ENCODE data around the gene SLC50A1. TPM values are rescaled to one million over a fixed set of nuclear protein-coding genes. Genes with fewer than 3 reads are reported as not detected.

SLC50A1 gene
- total and polyA plus RNA-seq, 7 donors: 6.7 to 16.2 (median 8.1) TPM

GRCh38 chr1:155181371-155182051 is 45.9 kb downstream of the SLC50A1 start:
- TF ChIP-seq, protein P1, sequence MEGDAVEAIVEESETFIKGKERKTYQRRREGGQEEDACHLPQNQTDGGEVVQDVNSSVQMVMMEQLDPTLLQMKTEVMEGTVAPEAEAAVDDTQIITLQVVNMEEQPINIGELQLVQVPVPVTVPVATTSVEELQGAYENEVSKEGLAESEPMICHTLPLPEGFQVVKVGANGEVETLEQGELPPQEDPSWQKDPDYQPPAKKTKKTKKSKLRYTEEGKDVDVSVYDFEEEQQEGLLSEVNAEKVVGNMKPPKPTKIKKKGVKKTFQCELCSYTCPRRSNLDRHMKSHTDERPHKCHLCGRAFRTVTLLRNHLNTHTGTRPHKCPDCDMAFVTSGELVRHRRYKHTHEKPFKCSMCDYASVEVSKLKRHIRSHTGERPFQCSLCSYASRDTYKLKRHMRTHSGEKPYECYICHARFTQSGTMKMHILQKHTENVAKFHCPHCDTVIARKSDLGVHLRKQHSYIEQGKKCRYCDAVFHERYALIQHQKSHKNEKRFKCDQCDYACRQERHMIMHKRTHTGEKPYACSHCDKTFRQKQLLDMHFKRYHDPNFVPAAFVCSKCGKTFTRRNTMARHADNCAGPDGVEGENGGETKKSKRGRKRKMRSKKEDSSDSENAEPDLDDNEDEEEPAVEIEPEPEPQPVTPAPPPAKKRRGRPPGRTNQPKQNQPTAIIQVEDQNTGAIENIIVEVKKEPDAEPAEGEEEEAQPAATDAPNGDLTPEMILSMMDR (IDR thresholded peaks at IDR 0.05): no peak
- Histone ChIP-seq H3K27me3 (ENCODE audit: insufficient read depth in 3 of 3, low read length in 2 of 3) (no peaks in the 10 kb centered on the region), H3K4me1 (peaks cover 10% of the 10 kb centered on the region), H3K9me3 (no peaks in the 10 kb centered on the region), H3K36me3 (ENCODE audit: insufficient read depth in 1 of 2, low read depth in 1 of 2) (no peaks in the 10 kb centered on the region), H3K4me3 (no peak overlapping the region), H3K27ac (no peak overlapping the region)
- intact Hi-C loops (cut with DNase I): no loop called here
- ATAC-seq (no peak), DNase-seq (no peak)
- WGBS, 3 donors: 89 to 92% (median 92%) methylated on average over 17 to 18 of the region's 18 CpGs

DNA sequence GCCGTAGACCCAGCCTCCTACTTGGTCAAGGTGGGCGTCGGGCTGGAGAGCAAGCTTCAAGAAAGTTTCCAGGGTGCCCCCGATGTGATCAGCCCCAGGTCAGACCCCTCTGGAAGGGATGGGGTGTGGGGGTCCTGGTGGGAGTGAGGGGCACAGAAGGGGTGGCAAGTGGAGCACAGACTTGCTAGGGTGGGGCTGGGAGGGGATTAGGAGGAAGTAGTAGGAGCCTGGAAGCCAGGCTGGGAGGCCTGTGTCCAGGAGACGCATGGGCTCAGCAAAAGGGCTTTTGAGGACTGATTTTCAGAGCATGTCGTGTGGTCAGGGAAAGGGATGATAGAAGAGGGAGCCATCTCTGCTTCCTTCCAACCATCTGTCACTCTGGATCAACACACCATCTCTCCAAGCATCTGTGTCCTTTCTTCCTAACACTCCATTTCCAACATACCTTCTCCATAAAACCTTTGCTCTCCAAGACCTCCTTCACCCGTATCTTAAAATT is 46.4 kb downstream of the SLC50A1 start:
- H3K4me3 ChIP-seq: no peak overlapping the region
- intact Hi-C loops (cut with DNase I): no loop called here
- no peaks in the 10 kb centered on the region for H3K36me3 ChIP-seq (ENCODE audit: insufficient read depth in 1 of 2, low read depth in 1 of 2)
- H3K4me1 ChIP-seq: peaks cover 10% of the 10 kb centered on the region
- ATAC-seq (no peak), DNase-seq (no peak)
- WGBS, 3 donors: 83 to 90% (median 85%) methylated on average over 7 of the region's 7 CpGs
- no peak overlapping the region for H3K27ac ChIP-seq
- no peaks in the 10 kb centered on the region for H3K27me3 ChIP-seq (ENCODE audit: insufficient read depth in 3 of 3, low read length in 2 of 3)
- TF ChIP-seq, protein P1 (IDR thresholded peaks at IDR 0.05): no peak
- H3K9me3 ChIP-seq: no peaks in the 10 kb centered on the region

DNA sequence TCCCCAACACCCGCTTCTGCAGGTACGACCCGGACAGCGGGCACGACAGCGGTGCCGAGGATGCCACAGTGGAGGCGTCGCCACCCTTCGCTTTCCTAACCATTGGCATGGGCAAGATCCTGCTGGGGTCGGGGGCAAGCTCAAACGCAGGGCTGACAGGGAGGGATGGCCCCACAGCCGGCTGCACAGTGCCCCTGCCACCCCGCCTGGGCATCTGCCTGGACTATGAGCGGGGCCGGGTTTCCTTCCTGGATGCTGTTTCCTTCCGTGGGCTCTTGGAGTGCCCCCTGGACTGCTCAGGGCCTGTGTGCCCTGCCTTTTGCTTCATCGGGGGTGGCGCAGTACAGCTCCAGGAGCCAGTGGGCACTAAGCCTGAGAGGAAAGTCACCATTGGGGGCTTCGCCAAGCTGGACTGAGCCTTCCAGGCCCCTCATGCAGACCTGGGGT is 48.1 kb downstream of the SLC50A1 start:
- no peak for ATAC-seq
- WGBS, 3 donors: 80 to 84% (median 82%) methylated on average over 19 to 20 of the region's 20 CpGs
- peaks cover 10% of the 10 kb centered on the region for H3K4me1 ChIP-seq
- TF ChIP-seq, protein P1 (IDR thresholded peaks at IDR 0.05): no peak
- DNase-seq: peak in 1 of 2 donors; percentile 42
- no peak overlapping the region for H3K27ac ChIP-seq
- H3K27me3 ChIP-seq (ENCODE audit: insufficient read depth in 3 of 3, low read length in 2 of 3): no peaks in the 10 kb centered on the region
- no peaks in the 10 kb centered on the region for H3K36me3 ChIP-seq (ENCODE audit: insufficient read depth in 1 of 2, low read depth in 1 of 2)
- H3K9me3 ChIP-seq: no peaks in the 10 kb centered on the region
- intact Hi-C loops (cut with DNase I): no loop called here
- no peak overlapping the region for H3K4me3 ChIP-seq

DNA sequence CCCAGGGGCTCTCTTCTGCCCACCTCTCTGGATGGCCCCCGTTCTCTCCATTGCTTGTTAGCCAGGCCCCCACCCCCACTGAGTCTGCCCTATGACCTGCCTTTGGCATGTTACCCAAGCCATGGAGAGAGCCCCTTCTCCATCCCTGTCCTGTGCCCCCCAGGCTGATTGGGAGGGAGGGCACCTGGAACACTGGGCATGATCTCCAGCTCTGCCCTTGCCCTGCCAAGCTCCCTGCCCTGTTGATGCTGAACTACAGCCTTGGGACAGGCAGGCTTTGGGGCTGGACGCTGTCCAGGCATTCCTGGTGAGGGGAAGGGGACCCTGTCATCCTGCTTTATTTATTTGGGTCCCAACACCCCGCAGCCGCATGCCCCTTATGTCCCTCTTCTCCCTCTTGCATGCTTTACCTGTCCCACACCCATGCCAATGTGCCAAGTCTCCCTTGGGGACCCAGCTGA is 48.7 kb downstream of the SLC50A1 start:
- Histone ChIP-seq H3K4me3 (no peak overlapping the region), H3K36me3 (ENCODE audit: insufficient read depth in 1 of 2, low read depth in 1 of 2) (no peaks in the 10 kb centered on the region), H3K9me3 (no peaks in the 10 kb centered on the region), H3K27ac (peak overlapping the region; percentile 62), H3K27me3 (ENCODE audit: insufficient read depth in 3 of 3, low read length in 2 of 3) (no peaks in the 10 kb centered on the region), H3K4me1 (peaks cover 10% of the 10 kb centered on the region)
- DNase-seq (peak in 1 of 2 donors; percentile 48), ATAC-seq (no peak)
- TF ChIP-seq, protein P1 (IDR thresholded peaks at IDR 0.05): no peak
- WGBS, 3 donors: 39 to 61% (median 61%) methylated on average over 3 to 4 of the region's 4 CpGs
- intact Hi-C loops (cut with DNase I): no loop called here
